ENCODE results near the gene EPM2A. TPM values are rescaled to one million over a fixed set of nuclear protein-coding genes. Genes with fewer than 3 reads are reported as not detected.

The EPM2A gene
- total RNA-seq, 1 donor from 2014 or later = 7.6 TPM

- no peaks in the 10 kb centered on the region for H3K27me3 ChIP-seq
- peaks cover 0 to 4% of the 10 kb centered on the region in 2 donors for H3K9me3 ChIP-seq
- H3K36me3 ChIP-seq = no peaks in the 10 kb centered on the region
- DNase-seq (ENCODE audit: low spot score in 2 of 2) = no peak
- H3K27ac ChIP-seq = no peak overlapping the region
- no peak for TF ChIP-seq CTCF (IDR thresholded peaks at IDR 0.05)
- intact Hi-C loops (cut with DNase I) = no loop called here
- no peak overlapping the region for H3K4me3 ChIP-seq
- H3K4me1 ChIP-seq = no peaks in the 10 kb centered on the region
These were observed 151.6 kb downstream of the EPM2A start for GRCh38 chr6:145583753-145584152.

Other genes starting within 250 kb of the EPM2A start
- 1.2 TPM for gene FBXO30, start 79.3 kb upstream of the EPM2A start, total RNA-seq
- 58.1 TPM for gene SHPRH, start 228.8 kb upstream of the EPM2A start, total RNA-seq

Measured in ascending aorta (tissue), 2 donors.